Tongue (tissue), 2 donors: ENCODE data around the gene PRKG1. TPM values are rescaled to one million over a fixed set of nuclear protein-coding genes. Genes with fewer than 3 reads are reported as not detected.
"Not testable (repeated sequence)": the region's sequence is repeated elsewhere in the genome, so short reads cannot be mapped to it uniquely, and the experiment has no call there.

Experiments used
- DNase-seq: peaks from one replicate; pipeline ENCODE4 v3.0.0-alpha.2; 2015
- total RNA-seq: library from RNA; depleted of rRNA; stranded (reverse); fragments of >200 nt; gene quantifications from one replicate; pipeline ENCODE4 v1.2.3, GENCODE V29; 2014

The PRKG1 gene
- total RNA-seq, 1 donor from 2014 or later: 96.8 TPM

DNA sequence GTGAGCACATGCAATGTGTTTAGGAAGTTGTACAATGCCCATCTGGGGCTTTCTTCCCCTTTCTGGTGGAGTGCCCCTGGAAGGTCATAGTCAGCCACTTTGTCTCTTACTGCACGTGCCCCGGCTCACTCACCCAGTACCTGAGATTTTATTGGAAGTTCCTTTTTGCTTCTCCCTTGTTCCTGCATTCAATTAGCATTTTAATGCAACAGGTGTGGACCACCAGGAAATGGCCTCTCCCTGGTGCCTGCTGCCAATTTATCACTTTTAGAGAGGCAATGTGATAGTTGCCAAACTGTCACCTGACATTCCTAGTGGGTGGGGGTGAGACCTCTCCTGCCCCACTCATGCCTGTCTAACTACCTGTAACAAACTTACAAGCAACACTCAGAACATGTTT is 946.4 kb downstream of the PRKG1 start:
- no peak for DNase-seq

- DNase-seq: peak; percentile 26
Measured at GRCh38 chr10:52027055-52027705, 952.9 kb downstream of the PRKG1 start.

GRCh38 chr10:52028523-52028858 is 954.2 kb downstream of the PRKG1 start:
- DNase-seq: no peak

GRCh38 chr10:52029628-52030027 is 955.3 kb downstream of the PRKG1 start:
- no peak for DNase-seq

GRCh38 chr10:52030051-52030790 is 955.9 kb downstream of the PRKG1 start:
- DNase-seq: no peak

- DNase-seq: no peak
Measured at GRCh38 chr10:52030975-52031374, 956.7 kb downstream of the PRKG1 start.

DNA sequence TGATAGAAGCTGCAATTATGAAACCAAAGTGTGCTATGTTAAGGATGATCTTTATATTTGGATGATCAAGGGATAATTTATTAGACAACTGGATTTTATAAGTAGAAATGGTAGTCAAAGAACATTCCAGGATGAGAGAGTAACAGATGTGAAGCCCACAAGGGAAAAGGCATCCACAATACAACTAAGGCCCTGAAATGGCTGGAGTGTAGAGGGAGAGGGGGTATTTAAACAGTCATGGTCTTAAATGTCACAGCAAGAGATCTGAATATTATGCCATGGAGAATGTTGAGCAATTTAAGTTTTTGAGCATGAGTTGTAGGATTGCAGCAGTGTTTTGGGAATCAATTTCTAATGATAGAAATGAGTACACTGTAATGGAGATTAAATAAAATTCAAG is 957.5 kb downstream of the PRKG1 start:
- no peak for DNase-seq

DNA sequence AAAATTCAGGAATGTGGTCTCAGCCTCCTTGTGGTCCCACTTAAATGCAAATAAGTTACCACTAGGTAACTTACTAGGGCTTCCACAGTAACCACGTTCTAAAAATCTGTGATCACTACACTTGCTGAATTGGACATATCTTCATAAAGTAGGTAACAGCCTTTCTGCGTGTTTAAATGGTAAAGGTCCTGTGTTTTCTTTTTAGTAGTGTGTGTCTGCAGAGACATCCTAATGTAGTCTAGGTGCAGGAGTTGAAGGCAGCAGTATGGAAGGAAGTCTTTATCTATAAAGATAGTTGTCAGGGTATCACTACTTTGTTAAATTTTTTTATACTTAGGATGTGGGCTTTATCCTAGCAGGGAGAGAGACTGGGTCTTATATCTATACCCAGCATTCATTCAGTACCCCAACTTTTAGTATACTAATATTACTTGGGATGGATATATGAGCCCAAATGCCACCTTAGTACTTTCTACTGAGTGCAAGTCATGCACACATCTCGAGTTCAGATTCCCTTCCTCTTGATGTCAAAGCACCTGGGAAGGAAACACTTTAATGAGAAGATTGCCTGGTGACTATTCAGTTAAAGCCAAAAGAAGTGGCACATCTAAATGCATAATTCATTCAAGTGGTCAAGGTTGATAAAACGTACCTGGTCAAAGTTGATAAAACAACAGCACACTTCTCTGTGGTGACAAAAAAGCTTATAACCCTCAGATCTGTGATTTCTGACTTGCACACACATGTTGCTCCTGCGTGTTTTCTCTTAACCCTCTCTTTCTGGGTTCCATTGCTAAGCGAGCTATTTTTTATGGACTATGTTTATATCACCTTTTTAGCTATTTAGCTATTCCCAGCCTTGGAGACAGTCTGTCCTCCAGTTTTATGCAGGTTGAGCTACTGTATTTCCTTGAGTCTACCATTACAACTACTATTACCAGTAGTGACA is 958.7 kb downstream of the PRKG1 start:
- no peak for DNase-seq

- DNase-seq: not testable (repeated sequence)
Measured at GRCh38 chr10:52039002-52039793, 964.9 kb downstream of the PRKG1 start.

- no peak for DNase-seq
Measured at GRCh38 chr10:52040486-52040885, 966.2 kb downstream of the PRKG1 start.

GRCh38 chr10:52043811-52044210 is 969.5 kb downstream of the PRKG1 start:
- DNase-seq: no peak

DNA sequence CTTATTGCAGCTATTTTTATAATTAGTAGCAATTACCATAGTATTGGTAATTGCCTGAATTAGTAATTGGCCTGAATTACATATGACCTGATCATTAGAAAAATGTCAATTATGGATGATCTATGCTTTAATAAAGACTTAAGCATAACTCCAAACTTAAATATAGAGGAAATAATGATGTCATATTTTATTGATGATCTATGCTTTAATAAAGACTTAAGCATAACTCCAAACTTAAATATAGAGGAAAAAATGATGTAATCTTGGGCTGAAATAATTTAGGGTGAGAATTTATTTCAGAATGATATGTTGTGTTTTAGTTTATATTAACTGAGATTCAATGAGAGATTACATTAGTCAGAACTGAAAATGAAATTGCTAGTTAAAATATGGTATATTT is 973.8 kb downstream of the PRKG1 start:
- DNase-seq: no peak

DNA sequence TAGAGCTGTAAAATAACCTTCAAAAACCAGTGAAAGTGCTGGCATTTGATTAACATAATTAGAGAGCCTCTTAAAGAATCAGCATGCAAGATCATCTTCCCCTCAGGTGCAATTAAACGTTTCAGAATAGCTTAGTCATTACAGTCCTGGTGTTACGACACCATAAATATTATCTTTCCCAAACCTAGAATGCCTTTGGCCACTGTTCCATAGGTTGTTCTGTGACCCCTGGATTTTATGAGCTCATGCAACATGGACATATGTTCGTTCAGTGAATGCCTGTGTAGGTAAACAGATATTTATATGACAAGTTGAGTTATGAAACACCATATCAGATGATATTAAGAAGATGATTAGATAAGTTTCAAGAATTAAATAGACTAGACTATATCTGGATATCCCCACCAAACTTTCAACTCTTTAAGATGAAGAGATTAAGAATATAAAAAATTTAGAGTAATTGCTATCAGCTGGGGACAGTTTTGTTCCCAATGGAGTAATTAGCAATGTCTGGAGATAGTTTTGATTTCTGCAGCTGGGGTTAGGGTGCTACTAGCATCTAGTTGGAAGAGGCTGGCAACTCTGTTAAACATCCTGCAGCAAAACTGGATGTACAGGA is 976.3 kb downstream of the PRKG1 start:
- no peak for DNase-seq

- no peak for DNase-seq
Measured at GRCh38 chr10:52053497-52053896, 979.2 kb downstream of the PRKG1 start.

GRCh38 chr10:52056291-52056690 is 982.0 kb downstream of the PRKG1 start:
- no peak for DNase-seq

DNA sequence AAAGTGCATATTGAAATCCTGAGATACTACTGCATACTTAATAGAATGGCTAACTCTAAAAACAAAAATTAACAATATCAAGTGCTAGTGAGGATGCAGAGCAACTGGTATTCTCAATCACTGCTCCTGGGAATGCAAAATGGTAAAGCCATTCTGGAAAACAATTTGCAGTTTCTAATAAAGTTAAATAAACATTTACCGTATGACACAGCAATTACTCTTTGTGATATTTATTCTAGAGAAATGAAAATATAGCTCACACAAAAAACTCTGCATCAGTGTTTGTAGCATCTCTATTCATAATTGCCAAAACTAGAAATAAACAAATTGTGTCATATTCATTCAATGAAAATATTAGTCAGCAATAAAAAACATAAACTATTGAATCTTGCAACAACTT is 984.8 kb downstream of the PRKG1 start:
- no peak for DNase-seq

DNA sequence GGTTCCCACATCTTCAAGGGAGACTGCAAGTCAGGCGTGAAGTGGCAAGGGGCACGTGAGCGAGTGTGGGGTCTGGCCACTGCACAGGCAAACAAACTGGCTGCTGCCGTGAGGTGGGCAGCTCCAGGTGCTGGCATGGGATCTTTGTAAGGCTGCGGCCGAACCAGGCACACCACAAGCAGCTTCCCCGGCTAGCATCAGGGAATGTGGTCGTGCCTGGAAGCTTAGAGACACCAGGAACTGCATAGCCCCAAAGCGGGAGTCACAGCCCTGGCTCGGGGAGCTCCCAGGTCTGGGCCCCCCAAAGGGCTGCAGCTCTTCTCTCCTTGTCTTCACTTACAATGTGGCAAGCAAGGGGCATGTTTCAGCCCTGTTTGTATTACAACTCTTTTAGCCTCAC is 988.9 kb downstream of the PRKG1 start:
- DNase-seq: no peak

- DNase-seq: no peak
Measured at GRCh38 chr10:52064084-52064845, 990.0 kb downstream of the PRKG1 start.

GRCh38 chr10:52066383-52066782 is 992.1 kb downstream of the PRKG1 start:
- no peak for DNase-seq

GRCh38 chr10:52068485-52068884 is 994.2 kb downstream of the PRKG1 start:
- DNase-seq: no peak

DNA sequence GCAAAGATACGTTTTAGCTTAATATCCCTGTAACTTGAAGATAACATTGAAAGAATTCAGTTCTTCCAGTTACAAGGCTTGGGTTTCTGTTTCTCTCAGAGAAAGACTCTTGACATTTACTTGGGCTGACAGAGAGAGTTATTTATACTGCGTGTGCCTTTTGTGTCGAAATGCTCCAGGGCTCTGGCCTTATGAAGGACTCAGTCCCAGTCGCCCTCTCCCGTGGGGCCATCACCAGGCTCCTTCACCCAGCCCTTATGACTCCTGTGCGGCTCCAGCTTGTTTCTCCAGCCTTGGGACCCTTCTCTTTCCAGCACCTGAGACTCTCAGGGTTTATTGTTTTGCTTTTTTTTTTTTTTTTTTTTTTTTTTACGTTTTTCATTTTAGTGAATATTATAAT is 997.5 kb downstream of the PRKG1 start:
- DNase-seq: peak; percentile 8
